ENCODE data around the gene FBXL17.

The FBXL17 gene

DNA sequence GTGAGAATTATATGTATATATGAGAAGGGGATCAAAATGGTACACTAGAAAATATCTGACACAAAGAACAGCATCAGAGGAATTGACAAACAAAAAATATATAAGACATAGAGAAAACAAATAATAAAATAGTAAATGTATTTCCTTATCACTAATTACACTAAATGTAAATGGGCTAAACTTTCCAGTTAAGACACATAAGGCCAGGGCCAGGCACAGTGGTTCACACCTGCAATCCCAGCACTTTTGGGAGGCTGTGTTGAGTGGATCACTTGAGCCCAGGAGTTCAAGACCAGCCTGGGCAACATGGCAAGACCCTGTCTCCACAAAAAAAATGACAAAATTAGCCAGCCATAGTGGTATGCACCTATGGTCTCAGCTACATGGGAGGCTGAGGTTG lies 8.5 kb downstream of the FBXL17 start:
- no peak for DNase-seq (ENCODE audit: low read depth)

DNA sequence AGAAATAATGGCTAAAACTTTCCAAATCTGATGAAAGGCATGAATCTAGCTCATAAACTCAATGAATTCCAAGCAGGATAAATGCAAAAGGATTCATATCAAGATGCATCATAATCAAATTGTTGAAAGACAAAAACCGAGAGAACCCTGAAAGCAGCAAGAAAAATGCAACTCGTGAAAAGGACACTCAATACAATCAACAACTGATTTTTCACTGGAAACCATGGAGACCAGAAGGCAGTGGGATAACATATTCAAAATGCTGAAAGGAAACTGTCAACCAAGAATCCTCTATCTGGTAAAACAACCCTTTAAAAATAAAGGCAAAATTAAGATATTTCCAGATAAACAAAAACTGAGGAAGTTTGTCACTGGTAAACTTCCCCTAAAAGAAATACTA lies 9.5 kb downstream of the FBXL17 start:
- no peak for DNase-seq (ENCODE audit: low read depth)

DNA sequence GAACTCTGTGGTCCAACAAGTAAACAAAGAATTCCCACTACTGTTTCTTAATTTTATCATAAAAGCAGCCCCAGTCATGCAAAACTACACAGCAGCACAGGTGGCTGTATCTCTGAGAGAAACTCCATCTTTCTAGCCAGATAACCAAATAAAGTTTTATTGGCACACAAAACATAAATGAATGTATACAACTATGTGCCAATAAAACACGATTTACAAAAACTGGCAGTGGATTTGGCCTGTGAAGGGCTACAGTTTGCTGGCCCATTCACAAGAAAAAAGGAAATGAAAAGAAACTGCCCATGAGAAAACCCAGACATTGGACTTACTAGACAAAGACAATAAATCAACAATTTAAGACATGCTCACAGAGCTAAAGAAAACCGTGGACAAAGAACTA lies 10.6 kb downstream of the FBXL17 start:
- no peak for DNase-seq (ENCODE audit: low read depth)

DNA sequence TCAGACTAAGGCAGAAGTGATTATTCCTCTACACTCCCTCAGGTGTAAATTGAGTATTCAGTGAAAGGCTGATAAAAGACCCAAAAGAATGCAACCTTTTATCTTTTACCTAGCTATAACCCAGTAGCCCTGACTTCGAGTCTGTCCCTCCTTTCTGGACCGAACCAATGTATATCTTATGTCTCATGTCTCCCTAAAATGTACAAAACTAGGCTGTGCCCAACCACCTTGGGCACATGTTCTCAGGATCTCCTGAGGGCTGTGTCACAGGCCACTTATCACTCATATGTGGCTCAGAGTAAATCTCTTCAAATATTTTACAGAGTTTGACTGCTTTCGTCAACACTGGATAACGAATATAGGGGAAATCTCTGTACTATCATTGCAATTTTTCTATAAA lies 12.7 kb downstream of the FBXL17 start:
- no peak for DNase-seq (ENCODE audit: low read depth)

DNA sequence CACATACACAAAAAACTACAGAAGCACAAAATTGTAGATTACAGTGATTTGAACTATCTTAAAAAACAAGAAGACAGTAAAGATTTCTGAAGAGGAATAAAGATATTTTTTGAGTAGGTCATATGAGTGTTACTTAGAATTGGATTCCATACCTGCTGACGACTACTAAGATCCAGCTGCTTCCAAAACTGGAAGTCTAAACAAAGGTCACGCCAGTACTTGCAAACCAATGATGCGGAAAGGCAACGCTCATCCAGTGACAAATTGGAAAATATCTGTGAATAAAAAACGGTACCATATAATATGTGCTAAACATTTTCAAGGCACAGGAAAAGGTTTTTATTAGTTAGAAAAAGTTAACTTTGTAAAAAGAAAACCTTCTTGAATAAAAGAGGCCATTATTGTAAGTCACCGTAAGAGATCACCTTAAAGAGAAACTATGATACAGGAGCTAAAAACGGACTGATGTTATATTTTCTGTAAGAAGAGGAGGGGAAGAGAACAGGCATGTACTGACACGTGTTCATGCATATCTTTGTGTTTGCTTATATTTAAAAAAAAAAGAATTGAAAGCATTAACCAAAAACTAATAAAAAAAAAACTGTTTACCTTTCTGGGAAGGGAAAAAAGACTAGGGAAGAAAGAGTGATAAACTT lies 14.1 kb downstream of the FBXL17 start:
- no peak for DNase-seq (ENCODE audit: low read depth)

DNA sequence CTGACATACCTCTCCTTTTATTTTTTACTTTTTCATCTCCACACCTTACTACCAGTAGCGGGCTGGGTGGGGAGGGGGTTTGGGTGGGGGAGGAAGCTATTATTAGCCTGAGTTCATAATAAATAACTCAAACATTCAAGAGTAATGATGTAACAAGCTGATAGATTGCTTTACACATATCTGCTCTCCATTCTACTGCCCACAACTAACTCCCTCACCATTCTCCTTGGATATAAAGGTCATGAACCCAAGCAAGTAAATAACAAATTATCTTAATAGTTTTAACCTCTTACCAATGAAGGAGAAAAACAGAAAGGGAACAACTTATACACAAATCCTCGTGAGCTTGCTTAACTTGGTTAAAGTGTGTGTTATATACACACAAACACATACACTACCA lies 15.4 kb downstream of the FBXL17 start:
- DNase-seq (ENCODE audit: low read depth) = no peak

DNA sequence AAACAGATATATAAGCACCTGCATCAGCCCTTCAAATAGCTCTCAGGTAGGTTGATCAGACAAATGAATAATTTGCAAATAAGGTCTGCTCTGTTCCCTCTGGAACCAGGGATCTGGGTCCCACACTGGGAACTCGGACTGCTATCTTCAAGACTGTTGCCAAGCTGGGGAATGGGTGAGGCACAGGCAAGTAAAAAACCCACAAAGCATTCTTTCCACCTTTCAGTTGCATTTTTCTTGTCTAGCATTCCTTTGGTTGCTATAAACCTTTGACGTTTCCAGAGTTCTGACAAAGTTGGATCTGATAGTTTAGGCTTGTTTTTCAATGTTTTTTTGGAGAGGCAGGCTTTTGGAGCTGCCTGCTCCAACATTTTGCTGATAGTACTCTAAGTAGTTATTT lies 20.1 kb downstream of the FBXL17 start:
- no peak for DNase-seq (ENCODE audit: low read depth)

DNA sequence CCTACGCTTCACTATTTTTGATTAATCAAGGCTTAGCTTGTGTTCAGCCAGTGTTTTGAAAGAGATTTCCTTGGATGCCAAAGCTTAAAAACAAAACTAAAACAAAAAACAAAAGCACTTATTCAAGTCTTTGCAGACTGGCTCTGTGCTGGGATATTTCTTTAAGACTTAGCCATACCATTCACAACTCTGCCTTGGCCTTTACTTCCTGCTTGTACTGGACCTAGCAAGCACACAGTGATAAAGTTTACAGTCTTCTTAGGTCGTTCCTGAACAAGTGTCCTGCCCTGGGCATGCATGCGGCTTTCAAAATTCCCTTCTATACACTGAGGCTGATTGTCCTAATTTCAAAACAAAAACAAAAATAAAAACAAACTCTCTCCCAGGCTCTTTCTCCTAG lies 20.7 kb downstream of the FBXL17 start:
- DNase-seq (ENCODE audit: low read depth) = no peak

DNA sequence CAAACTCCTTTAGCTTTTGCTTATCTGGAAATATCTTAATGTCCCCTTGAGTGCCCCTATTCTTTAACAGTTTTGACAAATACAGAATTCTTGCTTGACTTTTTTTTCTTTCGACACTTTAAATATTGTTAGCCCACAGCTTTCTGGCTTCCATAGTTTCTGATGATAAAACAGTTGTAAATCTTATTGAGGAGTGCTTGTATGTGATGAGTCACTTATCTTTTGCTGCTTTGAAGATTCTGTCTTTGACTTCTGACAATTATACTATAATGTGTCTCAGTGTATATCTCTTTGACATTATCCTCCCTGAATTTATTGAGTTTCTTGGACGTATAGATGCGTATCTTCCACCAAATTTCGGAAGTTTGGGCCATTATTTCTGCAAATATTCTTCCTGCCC lies 21.6 kb downstream of the FBXL17 start:
- DNase-seq (ENCODE audit: low read depth) = no peak

DNA sequence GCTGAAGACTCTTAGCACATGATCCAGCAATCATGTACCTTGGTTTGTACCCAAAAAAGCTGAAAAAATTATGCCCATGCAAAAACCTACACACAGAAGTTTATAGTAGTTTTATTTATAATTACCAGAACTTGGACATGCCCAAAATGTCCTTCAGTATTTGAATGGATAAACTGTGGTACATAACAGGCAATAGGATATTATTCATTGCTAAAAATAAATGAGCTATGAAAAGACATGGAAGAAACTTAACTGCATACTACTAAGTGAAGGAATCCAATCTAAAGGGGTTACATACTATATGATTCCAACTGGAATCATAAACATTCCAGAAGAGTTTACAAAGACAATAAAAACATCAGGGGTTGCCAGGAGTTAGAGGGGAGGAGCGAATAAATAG lies 25.6 kb downstream of the FBXL17 start:
- no peak for DNase-seq (ENCODE audit: low read depth)

DNA sequence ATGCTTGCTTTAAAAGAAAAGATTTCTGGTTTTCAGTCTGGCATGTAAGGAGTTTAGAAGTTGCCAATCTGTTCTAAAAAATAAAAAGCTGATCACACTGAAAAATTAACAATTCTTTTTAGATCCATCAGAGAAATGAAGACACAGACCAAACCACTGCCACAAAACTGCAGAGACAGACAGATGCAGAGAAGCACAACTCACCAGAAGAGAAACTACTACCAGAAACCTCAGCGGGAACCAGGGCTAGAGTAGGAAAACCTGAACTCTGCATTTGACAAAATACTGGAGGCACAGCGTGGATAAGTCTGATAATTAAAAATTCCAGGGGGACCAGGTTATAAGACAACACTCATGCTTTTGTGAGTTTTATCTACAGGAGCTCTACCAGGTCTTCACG lies 28.8 kb downstream of the FBXL17 start:
- DNase-seq (ENCODE audit: low read depth) = no peak

DNA sequence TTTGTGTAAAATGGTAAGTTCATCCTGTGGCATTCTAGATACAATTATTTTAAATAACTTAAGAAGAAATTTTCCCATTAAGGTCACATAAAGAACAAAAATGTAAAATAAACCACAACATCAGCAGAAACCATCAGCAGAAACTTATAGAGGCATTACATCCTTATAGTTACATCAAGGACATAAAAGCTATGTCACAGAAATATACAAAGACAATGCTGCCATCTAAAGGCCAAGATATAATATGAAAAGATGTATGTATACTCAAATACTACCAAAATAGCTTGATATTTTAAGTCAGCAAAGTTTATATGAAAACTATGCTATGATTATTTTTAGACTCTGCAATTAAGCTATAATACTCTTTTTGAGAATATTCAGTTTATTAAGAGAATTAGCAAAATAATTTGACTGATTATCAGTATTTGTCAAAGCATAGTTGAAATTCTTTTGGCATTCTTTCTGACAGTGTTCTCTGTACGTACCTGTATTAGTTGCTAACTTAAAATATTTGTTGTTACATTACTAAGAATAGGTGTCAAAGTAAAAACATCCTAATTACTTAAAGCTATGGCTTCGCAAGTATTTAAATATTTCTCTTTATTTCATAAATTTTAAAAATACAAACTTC lies 36.2 kb downstream of the FBXL17 start:
- DNase-seq (ENCODE audit: low read depth) = no peak

DNA sequence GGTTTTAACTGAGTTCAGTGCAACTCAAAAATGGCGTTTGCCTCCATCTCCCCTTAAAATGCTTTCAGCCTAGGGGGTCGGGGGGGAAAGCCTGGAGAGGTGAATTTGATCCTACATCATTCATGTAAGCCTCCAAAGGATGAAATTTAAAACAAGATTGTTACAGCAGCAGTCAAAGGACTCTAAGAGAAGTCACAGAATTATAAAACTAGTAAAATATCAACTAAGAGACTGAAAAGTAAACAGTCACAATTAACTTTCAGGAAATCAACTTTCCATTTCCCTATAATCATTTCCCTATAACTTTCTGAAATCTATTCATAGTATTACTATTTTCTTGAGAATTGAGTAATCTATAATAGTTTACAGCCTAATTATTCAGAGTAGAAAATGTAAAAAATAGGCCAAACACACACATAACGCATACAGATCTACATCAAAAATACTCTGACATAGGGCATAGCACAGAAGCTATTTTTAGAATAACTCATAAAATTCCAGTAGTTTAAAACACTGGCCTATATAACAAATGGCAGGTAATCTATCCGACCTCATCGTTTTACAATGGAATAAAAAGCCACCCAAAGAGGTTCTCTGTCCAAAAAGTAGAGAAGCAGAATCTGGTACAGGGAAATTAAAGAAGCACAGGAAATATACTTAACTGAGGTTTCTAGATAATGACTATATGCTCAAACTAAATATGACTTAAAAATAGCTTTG lies 37.6 kb downstream of the FBXL17 start:
- no peak for DNase-seq (ENCODE audit: low read depth)

DNA sequence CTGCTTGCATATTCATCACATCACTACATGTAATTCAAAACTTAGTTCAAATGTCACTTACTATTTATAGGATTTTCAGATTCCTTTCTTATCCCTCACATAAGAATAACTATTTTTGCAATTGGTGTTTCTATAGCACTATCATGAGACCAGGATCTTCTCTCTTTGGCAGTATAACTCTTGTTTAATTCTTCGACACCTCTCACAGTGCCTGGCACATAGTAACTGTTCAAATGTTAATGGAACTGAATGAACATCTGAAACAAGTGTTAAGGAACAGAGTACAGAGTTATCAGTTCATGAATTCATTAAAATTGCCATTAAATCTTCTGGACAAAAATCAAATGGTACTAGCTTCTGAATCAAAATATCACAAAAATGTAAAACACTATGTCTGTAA lies 40.0 kb downstream of the FBXL17 start:
- DNase-seq (ENCODE audit: low read depth) = no peak

DNA sequence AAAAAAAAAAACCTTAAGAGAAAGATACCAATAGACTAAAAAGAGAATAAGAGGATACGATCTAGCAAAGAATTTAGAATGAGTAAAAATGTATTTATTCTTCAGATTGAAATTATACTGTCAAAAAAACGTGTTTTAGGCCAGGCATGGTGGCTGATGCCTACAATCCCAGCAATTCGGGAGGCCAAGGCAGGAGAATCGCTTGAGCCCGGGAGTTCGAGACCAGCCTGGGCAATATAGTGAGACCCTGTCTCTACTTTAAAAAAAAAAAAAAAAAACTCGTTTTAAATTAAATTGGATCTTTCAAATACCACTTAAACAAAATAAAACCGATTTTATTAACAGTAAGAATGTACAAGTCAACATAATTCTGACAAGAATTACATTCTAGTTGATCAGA lies 41.8 kb downstream of the FBXL17 start:
- DNase-seq (ENCODE audit: low read depth) = no peak

DNA sequence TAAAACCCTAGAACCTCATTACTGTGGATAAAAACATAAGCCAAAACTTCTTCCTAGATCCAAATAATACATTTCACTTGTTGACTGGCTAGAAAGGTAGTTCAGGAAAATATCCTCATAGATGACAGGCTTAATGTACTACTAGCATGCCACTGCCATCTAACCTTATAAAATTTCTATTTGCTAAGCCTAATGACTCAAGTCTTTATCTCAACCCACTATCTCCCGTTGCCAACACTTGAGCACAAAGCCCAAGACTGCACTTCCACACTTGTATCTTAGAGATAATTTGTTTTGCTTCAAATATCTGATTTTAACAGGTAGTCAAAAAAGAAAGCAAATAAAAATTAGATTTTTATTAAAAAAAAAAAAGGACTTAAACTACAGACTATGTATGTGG lies 42.7 kb downstream of the FBXL17 start:
- no peak for DNase-seq (ENCODE audit: low read depth)

DNA sequence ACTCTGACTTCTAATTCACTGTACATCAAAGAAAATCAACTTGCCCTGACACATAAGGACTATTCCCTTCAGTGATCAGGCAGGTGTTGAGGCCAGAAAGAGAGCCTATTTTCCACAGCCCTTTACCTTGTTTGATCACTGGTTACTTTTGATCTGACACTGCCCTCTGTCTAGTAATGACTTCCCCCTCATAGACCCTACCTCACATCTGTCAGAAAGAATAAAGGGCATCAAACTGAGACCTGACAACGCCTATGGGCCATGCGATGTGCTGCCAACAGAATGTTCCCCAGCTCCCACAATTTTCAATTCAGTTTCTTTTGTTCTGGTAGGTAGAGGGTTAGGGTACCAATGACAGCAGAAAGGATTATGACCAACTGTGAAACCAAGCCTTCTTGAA lies 47.7 kb downstream of the FBXL17 start:
- no peak for DNase-seq (ENCODE audit: low read depth)

DNA sequence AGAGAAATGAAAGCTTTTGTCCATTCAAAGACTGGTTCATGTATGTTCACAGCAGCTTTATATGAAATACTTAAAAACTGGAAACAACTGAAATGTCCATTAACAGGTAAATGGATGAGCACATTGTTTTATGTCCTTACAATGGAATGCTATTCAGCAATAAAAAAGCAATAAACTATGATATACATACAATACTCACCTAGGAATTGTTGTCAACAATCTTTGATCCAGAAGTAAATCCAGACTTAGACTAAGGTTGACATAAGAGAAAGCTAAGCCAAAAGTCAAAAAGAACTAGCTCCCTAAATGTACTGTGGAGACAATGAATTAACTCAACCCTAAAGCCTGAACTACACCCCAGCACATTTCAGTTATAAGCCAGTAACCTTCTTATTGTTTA lies 54.9 kb downstream of the FBXL17 start:
- DNase-seq (ENCODE audit: low read depth) = no peak

DNA sequence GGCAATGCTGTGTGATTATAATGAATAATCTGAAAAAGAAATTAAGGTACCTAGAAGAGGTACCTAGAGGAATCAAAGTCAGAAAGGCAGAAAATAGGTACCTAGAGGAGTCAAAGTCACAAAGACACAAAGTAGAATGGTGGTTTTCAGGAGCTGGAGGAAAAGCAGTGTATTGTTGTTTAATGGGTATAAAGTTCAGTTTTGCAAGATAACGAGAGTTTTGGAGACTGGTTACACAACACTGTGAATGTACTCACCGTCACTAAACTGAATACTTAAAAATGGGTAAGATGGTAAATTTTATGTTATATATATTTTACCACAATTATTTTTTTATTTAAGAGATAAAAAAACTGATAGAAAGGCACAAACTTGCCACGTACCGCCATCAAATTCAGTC lies 57.0 kb downstream of the FBXL17 start:
- no peak for DNase-seq (ENCODE audit: low read depth)

DNA sequence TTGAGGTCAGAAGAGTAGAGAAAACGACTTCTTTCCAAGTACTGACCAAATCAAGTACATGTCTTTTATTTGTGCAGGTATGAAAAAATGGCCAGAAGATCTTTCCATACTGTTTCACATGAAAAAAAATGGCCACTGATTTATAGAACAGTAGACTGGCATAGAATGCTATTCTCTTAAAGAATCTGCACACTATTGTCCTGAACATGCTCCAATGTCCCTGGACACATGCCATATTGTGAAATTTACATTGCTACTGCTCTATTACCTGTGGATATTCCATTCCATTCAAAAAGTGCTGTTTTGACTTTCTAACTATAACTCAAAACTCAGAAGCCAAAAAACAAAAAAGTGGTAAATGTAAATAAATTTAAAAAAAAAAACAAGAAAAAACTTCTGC lies 60.6 kb downstream of the FBXL17 start:
- no peak for DNase-seq (ENCODE audit: low read depth)

DNA sequence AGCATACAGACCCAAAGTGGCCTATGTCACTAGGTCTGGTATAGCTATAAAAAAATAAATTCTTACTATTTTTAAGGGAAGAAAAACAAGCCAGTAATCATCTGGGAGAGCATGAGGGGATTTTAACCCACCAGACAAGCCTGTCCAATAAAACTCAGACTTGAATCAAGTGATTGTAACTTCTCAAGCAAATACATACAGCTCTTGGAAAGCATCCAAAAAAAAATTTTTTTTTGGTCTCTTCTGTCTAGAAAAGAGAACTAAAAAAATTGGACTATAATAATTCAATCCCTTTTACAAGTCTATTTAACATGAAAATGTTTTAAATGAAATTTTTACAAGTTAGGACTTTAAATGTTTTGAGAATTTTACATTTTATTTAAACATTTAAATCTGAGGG lies 61.7 kb downstream of the FBXL17 start:
- DNase-seq (ENCODE audit: low read depth) = no peak

DNA sequence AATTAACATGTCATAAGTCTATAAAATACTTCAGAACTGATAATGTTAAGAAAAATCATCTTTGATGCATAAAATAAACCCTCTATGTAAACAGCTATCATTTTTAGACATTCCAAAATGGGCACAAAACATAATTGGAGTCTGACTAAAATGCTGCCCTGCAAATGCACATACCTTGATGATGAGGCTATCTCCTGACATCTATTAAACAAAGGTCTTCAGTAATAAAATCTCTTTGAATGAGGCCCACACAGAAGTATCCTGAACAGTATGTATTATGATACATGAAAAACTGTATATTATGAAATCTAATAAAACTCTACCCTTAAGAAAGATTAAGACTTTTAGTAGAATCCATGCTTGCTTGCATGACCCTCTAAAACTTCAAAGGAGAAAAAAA lies 66.1 kb downstream of the FBXL17 start:
- DNase-seq (ENCODE audit: low read depth) = no peak

DNA sequence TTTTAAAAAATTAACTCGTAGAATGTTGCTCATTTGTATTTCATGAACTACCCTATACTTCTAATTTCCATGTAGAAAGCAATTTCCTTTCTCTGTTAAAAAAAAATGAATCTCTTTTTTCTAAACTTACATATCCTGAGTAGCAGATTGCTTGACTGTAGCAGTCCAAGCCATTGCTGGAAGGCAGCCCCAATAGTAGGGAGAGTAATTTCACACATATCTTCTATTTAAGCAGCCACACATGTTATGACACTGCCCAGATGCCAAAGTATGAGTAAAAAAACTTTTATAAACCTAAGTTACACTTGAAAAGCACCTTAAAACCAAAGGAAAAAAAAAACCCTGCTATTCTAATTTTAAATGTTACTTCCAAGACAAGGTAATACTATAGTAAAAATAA lies 69.6 kb downstream of the FBXL17 start:
- DNase-seq (ENCODE audit: low read depth) = no peak

DNA sequence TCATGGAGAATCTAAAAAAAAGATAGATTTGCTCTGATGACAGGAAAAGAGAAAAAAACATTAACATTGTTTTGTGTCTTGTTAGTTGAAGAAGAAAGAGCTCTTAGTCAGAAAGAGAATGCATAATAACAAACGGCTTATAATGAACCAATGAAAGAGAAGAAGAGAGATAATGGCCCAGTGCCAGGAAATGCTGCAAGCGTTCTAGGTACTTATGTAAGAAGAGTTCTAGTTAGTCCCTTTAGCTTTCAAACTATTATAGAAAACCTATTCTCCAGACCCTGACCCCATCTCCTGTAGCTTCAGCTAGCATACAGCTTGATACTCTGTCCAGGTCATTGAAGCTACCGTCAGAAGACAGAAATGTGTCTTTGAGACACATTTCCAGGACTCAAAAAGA lies 70.2 kb downstream of the FBXL17 start:
- no peak for DNase-seq (ENCODE audit: low read depth)
